GM23338 (cell line): ENCODE results near the gene CD1E. TPM values are rescaled to one million over a fixed set of nuclear protein-coding genes. Genes with fewer than 3 reads are reported as not detected.

Experiments used
- ATAC-seq: fragments of 200-7000 bp; cut with Tn5 transposase; 3 replicates; pipeline ENCODE4 v1.9.1; 2020
- DNase-seq: peaks from one replicate; pipeline ENCODE4 v3.0.0-alpha.2; 2015; ENCODE audit warnings: low spot score
- H2AFZ ChIP-seq: fragments of 200-600 bp; sonication (generic); 2 replicates; pipeline ENCODE4 v1.8.0; 2016; ENCODE audit warnings: antibody characterized with exemption, mild to moderate bottlenecking, moderate library complexity
- H3F3A ChIP-seq: fragments of 200-600 bp; sonication (generic); replicated peaks from 2 replicates; pipeline ENCODE4 v1.8.0; 2017; ENCODE audit warnings: antibody characterized with exemption, mixed run types, low read depth
- H3K27ac ChIP-seq: fragments of 200-600 bp; sonication (generic); 2 replicates; pipeline ENCODE4 v1.6.1; 2016; ENCODE audit warnings: low read depth
- H3K27me3 ChIP-seq: fragments of 200-600 bp; sonication (generic); 2 replicates; pipeline ENCODE4 v1.8.0; 2016; ENCODE audit warnings: mild to moderate bottlenecking, mixed run types, moderate library complexity; ENCODE audit not compliant: insufficient read depth
- H3K36me3 ChIP-seq: fragments of 200-600 bp; sonication (generic); 2 replicates; pipeline ENCODE4 v1.8.0; 2016; ENCODE audit warnings: mild to moderate bottlenecking; ENCODE audit not compliant: insufficient read depth
- H3K4me1 ChIP-seq: fragments of 200-600 bp; sonication (generic); 2 replicates; pipeline ENCODE4 v1.8.0; 2016; ENCODE audit warnings: mild to moderate bottlenecking, moderate library complexity; ENCODE audit not compliant: insufficient read depth
- H3K4me2 ChIP-seq: fragments of 200-600 bp; sonication (generic); 2 replicates; pipeline ENCODE4 v1.7.1; 2017; ENCODE audit warnings: mixed run types
- H3K4me3 ChIP-seq: fragments of 200-600 bp; sonication (generic); 2 replicates; pipeline ENCODE4 v1.6.1; 2016; ENCODE audit warnings: mixed run types
- H3K79me2 ChIP-seq: fragments of 200-600 bp; sonication (generic); replicated peaks from 2 replicates; pipeline ENCODE4 v1.8.0; 2017; ENCODE audit warnings: mild to moderate bottlenecking; ENCODE audit not compliant: insufficient read depth
- H3K9me2 ChIP-seq: fragments of 200-600 bp; sonication (generic); 2 replicates; pipeline ENCODE4 v1.8.0; 2017; ENCODE audit not compliant: insufficient read depth
- H4K20me1 ChIP-seq: fragments of 200-600 bp; sonication (generic); replicated peaks from 2 replicates; pipeline ENCODE4 v1.8.0; 2017; ENCODE audit warnings: mild to moderate bottlenecking; ENCODE audit not compliant: insufficient read depth
- H3K27ac Mint-ChIP-seq: 2 replicates; pipeline ENCODE4 v1.8.0; 2020; ENCODE audit warnings: inconsistent platforms, mild to moderate bottlenecking, moderate library complexity, mixed read lengths
- H3K27me3 Mint-ChIP-seq: 3 replicates; pipeline ENCODE4 v1.8.0; 2022; ENCODE audit warnings: low read depth, mild to moderate bottlenecking, moderate library complexity, mixed read lengths, inconsistent platforms; ENCODE audit not compliant: insufficient read depth, poor library complexity
- H3K36me3 Mint-ChIP-seq: 3 replicates; pipeline ENCODE4 v1.8.0; 2021; ENCODE audit warnings: low read depth, mild to moderate bottlenecking, inconsistent platforms, moderate library complexity, mixed read lengths
- H3K4me1 Mint-ChIP-seq: 3 replicates; pipeline ENCODE4 v1.8.0; 2020; ENCODE audit warnings: mild to moderate bottlenecking, inconsistent platforms, mixed read lengths
- H3K4me3 Mint-ChIP-seq: 3 replicates; pipeline ENCODE4 v1.8.0; 2021; ENCODE audit warnings: moderate library complexity, mild to moderate bottlenecking, inconsistent platforms, mixed read lengths
- H3K9me3 Mint-ChIP-seq: 3 replicates; pipeline ENCODE4 v1.8.0; 2020; ENCODE audit warnings: moderate library complexity, mild to moderate bottlenecking, inconsistent platforms, mixed read lengths
- EZH2 ChIP-seq: fragments of 200-600 bp; sonication (generic); IDR thresholded peaks from one replicate; pipeline ENCODE4 v1.8.0; 2017; ENCODE audit warnings: antibody characterized with exemption, mild to moderate bottlenecking, low read depth; ENCODE audit not compliant: unreplicated experiment
- JUNB ChIP-seq: IDR thresholded peaks from one replicate; pipeline ENCODE4 v1.6.1; 2016; ENCODE audit warnings: antibody characterized with exemption; ENCODE audit not compliant: unreplicated experiment
- NANOG ChIP-seq: IDR thresholded peaks from 2 replicates; pipeline ENCODE4 v1.6.1; 2016; ENCODE audit warnings: antibody characterized with exemption, borderline replicate concordance
- POLR2AphosphoS5 ChIP-seq: IDR thresholded peaks from 2 replicates; pipeline ENCODE4 v1.6.1; 2016; ENCODE audit warnings: antibody characterized with exemption, low read depth
- STAT1 ChIP-seq: IDR thresholded peaks from one replicate; pipeline ENCODE4 v1.6.1; 2016; ENCODE audit warnings: antibody characterized with exemption; ENCODE audit not compliant: unreplicated experiment
- ZNF114 ChIP-seq: fragments of 250-450 bp; sonication (Bioruptor Pico); IDR thresholded peaks from 2 replicates; pipeline ENCODE4 v1.5.0; 2020; ENCODE audit warnings: mild to moderate bottlenecking, moderate library complexity
- ZNF331 ChIP-seq: fragments of 250-450 bp; sonication (Bioruptor Pico); IDR thresholded peaks from 2 replicates; pipeline ENCODE4 v1.5.0; 2020; ENCODE audit warnings: low read depth, mild to moderate bottlenecking, moderate library complexity
- polyA plus RNA-seq: library from polyadenylated mRNA; unstranded; fragments of >200 nt; fragmentation: Nextera tagmentation; extraction: Ambion mirVana; gene quantifications from 2 replicates; pipeline ENCODE4 v1.2.1, GENCODE V29; 2016
- total RNA-seq: library from RNA; depleted of rRNA; stranded (reverse); fragments of >200 nt; shearing (Covaris generic); gene quantifications from 2 replicates; pipeline ENCODE4 v1.2.3, GENCODE V29; 2014
- TF ChIP-seq, protein P1 (sequence below): fragments of 250-450 bp; sonication (Bioruptor Pico); IDR thresholded peaks from 2 replicates; pipeline ENCODE4 v1.5.0; 2020; ENCODE audit warnings: mild to moderate bottlenecking, moderate library complexity
- TF ChIP-seq, protein P2 (sequence below), 2 experiments: fragments of 200-600 bp in 1 of 2; sonication (generic) in 1 of 2; conservative IDR thresholded peaks; 2 replicates each; pipeline versions ENCODE4 v1.5.1 to v1.6.1; 2016 to 2017; ENCODE audit warnings: antibody characterized with exemption in 2 of 2, low read depth in 2 of 2, mild to moderate bottlenecking in 2 of 2, moderate library complexity in 1 of 2

Gene CD1E
- total and polyA plus RNA-seq, 2 experiments from 2014 or later: not detected

GRCh38 chr1:158366783-158367182 lies 13.1 kb downstream of the CD1E start:
- Mint-ChIP-seq H3K4me1 (no peaks in the 10 kb centered on the region), H3K27ac (no peak overlapping the region), H3K4me3 (no peak overlapping the region), H3K9me3 (peaks cover 3% of the 10 kb centered on the region; the same call in 1 of the 3 replicates), H3K36me3 (no peaks in the 10 kb centered on the region), H3K27me3 (peaks cover 2% of the 10 kb centered on the region)
- Histone ChIP-seq H3K4me2 (no peak overlapping the region), H3K79me2 (no peaks in the 10 kb centered on the region), H3K9me2 (peaks cover 15% of the 10 kb centered on the region), H3K4me1 (no peaks in the 10 kb centered on the region), H3K27ac (no peak overlapping the region), H3K36me3 (no peaks in the 10 kb centered on the region), H3F3A (no peaks in the 10 kb centered on the region), H3K27me3 (no peaks in the 10 kb centered on the region), H2AFZ (no peak overlapping the region), H3K4me3 (no peak overlapping the region), H4K20me1 (no peaks in the 10 kb centered on the region)
- ATAC-seq: no peak
- no peak for DNase-seq
- TF ChIP-seq ZNF114 (CRISPR knock-in tag) (no peak), POLR2AphosphoS5 (no peak), NANOG (no peak), ZNF331 (CRISPR knock-in tag) (no peak), JUNB (no peak), EZH2 (no peak), STAT1 (no peak)
- TF ChIP-seq, protein P1, sequence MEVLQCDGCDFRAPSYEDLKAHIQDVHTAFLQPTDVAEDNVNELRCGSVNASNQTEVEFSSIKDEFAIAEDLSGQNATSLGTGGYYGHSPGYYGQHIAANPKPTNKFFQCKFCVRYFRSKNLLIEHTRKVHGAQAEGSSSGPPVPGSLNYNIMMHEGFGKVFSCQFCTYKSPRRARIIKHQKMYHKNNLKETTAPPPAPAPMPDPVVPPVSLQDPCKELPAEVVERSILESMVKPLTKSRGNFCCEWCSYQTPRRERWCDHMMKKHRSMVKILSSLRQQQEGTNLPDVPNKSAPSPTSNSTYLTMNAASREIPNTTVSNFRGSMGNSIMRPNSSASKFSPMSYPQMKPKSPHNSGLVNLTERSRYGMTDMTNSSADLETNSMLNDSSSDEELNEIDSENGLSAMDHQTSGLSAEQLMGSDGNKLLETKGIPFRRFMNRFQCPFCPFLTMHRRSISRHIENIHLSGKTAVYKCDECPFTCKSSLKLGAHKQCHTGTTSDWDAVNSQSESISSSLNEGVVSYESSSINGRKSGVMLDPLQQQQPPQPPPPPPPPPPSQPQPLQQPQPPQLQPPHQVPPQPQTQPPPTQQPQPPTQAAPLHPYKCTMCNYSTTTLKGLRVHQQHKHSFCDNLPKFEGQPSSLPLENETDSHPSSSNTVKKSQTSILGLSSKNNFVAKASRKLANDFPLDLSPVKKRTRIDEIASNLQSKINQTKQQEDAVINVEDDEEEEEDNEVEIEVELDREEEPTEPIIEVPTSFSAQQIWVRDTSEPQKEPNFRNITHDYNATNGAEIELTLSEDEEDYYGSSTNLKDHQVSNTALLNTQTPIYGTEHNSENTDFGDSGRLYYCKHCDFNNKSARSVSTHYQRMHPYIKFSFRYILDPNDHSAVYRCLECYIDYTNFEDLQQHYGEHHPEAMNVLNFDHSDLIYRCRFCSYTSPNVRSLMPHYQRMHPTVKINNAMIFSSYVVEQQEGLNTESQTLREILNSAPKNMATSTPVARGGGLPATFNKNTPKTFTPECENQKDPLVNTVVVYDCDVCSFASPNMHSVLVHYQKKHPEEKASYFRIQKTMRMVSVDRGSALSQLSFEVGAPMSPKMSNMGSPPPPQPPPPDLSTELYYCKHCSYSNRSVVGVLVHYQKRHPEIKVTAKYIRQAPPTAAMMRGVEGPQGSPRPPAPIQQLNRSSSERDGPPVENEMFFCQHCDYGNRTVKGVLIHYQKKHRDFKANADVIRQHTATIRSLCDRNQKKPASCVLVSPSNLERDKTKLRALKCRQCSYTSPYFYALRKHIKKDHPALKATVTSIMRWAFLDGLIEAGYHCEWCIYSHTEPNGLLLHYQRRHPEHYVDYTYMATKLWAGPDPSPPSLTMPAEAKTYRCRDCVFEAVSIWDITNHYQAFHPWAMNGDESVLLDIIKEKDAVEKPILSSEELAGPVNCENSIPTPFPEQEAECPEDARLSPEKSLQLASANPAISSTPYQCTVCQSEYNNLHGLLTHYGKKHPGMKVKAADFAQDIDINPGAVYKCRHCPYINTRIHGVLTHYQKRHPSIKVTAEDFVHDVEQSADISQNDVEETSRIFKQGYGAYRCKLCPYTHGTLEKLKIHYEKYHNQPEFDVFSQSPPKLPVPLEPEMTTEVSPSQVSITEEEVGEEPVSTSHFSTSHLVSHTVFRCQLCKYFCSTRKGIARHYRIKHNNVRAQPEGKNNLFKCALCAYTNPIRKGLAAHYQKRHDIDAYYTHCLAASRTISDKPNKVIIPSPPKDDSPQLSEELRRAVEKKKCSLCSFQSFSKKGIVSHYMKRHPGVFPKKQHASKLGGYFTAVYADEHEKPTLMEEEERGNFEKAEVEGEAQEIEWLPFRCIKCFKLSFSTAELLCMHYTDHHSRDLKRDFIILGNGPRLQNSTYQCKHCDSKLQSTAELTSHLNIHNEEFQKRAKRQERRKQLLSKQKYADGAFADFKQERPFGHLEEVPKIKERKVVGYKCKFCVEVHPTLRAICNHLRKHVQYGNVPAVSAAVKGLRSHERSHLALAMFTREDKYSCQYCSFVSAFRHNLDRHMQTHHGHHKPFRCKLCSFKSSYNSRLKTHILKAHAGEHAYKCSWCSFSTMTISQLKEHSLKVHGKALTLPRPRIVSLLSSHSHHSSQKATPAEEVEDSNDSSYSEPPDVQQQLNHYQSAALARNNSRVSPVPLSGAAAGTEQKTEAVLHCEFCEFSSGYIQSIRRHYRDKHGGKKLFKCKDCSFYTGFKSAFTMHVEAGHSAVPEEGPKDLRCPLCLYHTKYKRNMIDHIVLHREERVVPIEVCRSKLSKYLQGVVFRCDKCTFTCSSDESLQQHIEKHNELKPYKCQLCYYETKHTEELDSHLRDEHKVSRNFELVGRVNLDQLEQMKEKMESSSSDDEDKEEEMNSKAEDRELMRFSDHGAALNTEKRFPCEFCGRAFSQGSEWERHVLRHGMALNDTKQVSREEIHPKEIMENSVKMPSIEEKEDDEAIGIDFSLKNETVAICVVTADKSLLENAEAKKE (CRISPR knock-in tag): no peak
- TF ChIP-seq, protein P2, sequence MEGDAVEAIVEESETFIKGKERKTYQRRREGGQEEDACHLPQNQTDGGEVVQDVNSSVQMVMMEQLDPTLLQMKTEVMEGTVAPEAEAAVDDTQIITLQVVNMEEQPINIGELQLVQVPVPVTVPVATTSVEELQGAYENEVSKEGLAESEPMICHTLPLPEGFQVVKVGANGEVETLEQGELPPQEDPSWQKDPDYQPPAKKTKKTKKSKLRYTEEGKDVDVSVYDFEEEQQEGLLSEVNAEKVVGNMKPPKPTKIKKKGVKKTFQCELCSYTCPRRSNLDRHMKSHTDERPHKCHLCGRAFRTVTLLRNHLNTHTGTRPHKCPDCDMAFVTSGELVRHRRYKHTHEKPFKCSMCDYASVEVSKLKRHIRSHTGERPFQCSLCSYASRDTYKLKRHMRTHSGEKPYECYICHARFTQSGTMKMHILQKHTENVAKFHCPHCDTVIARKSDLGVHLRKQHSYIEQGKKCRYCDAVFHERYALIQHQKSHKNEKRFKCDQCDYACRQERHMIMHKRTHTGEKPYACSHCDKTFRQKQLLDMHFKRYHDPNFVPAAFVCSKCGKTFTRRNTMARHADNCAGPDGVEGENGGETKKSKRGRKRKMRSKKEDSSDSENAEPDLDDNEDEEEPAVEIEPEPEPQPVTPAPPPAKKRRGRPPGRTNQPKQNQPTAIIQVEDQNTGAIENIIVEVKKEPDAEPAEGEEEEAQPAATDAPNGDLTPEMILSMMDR (conservative IDR thresholded peaks at IDR 0.05; ENCODE audit: low read depth in 2 of 2): no peak
